HG03025 (cell line): ENCODE measurements around the gene ATRX.
"Not testable (repeated sequence)": the region's sequence is repeated elsewhere in the genome, so short reads cannot be mapped to it uniquely, and the experiment has no call there.

Experiments used
- ATAC-seq: cut with Tn5 transposase; IDR thresholded peaks from one replicate; pipeline ENCODE4 v1.9.1; 2021; ENCODE audit warnings: mild to moderate bottlenecking, moderate library complexity; ENCODE audit not compliant: unreplicated experiment, low FRiP score

The ATRX gene

GRCh38 chrX:77785486-77786364, at the start of gene ATRX:
Gene ATRX (minus strand): TSS chrX:77786216. CDS start chrX:77786001, 215 bp downstream.
- peak; percentile 92 for ATAC-seq

- ATAC-seq: not testable (repeated sequence)
Measured at GRCh38 chrX:77831544-77831943, 45.5 kb upstream of the ATRX start.

- not testable (repeated sequence) for ATAC-seq
Measured at GRCh38 chrX:77821989-77822388, 36.0 kb upstream of the ATRX start.

- no peak for ATAC-seq
Measured at GRCh38 chrX:77820091-77820727, 34.2 kb upstream of the ATRX start.

GRCh38 chrX:77814210-77814609, 28.2 kb upstream of the ATRX start:
- no peak for ATAC-seq

- ATAC-seq: no peak
Measured at GRCh38 chrX:77802201-77802600, 16.2 kb upstream of the ATRX start.

- no peak for ATAC-seq
Measured at GRCh38 chrX:77795124-77795523, 9.1 kb upstream of the ATRX start.

- no peak for ATAC-seq
Measured at GRCh38 chrX:77793946-77794345, 7.9 kb upstream of the ATRX start.

GRCh38 chrX:77788050-77788449, 2.0 kb upstream of the ATRX start:
- no peak for ATAC-seq

GRCh38 chrX:77786365-77786680, 307 bp upstream of the ATRX start:
- ATAC-seq: peak; percentile 13

- ATAC-seq: no peak
Measured at GRCh38 chrX:77779695-77780094, 6.3 kb downstream of the ATRX start.

GRCh38 chrX:77776659-77777058, 9.4 kb downstream of the ATRX start:
- no peak for ATAC-seq

- ATAC-seq: no peak
Measured at GRCh38 chrX:77771601-77772000, 14.4 kb downstream of the ATRX start.

GRCh38 chrX:77768787-77769186, 17.2 kb downstream of the ATRX start:
- ATAC-seq: no peak

- ATAC-seq: not testable (repeated sequence)
Measured at GRCh38 chrX:77766212-77766611, 19.8 kb downstream of the ATRX start.

- no peak for ATAC-seq
Measured at GRCh38 chrX:77755561-77755960, 30.5 kb downstream of the ATRX start.

- not testable (repeated sequence) for ATAC-seq
Measured at GRCh38 chrX:77753942-77754341, 32.1 kb downstream of the ATRX start.

- no peak for ATAC-seq
Measured at GRCh38 chrX:77749695-77750094, 36.3 kb downstream of the ATRX start.

- no peak for ATAC-seq
Measured at GRCh38 chrX:77743720-77744119, 42.3 kb downstream of the ATRX start.

GRCh38 chrX:77742788-77743476, 43.1 kb downstream of the ATRX start:
- ATAC-seq: no peak

- no peak for ATAC-seq
Measured at GRCh38 chrX:77740376-77740905, 45.6 kb downstream of the ATRX start.
